Measurements from ENCODE around the gene RCSD1.

DNA sequence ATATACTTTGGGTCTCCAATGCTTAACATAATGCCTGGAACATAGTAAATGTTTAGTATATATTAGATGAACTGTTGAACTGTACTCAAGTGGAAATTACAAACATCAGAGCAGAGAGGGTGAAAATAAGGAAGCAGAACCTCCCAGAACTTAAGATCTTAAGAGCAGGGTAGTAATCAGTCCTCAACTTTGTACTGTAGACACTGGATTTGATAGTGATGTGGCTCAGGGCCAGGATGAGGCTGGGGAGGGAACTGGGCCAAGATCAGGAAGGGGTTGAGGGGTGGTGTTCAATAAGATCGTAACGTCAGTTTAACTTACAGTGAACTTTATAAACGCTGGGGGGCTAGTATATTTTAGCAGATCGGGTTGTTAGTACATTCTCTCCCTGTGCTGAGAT lies 107.1 kb downstream of the RCSD1 start:
- TF ChIP-seq CTCF (conservative IDR thresholded peaks at IDR 0.05; ENCODE audit: low read length) (no peak), EZH2phosphoT487 (IDR thresholded peaks at IDR 0.05; ENCODE audit: borderline replicate concordance) (no peak)
